Gastroesophageal sphincter (tissue), 3 donors: Measurements from ENCODE around the gene GLCCI1.

Experiments
- POLR2A ChIP-seq, 2 donors: fragments of 450-650 bp; IDR thresholded peaks; one replicate each; pipeline ENCODE4 v1.6.1; 2017; ENCODE audit warnings: antibody characterized with exemption in 2 of 2, mild to moderate bottlenecking in 2 of 2, moderate library complexity in 1 of 2
- TF ChIP-seq, protein P1 (sequence below), 4 experiments: fragments of 200-600 bp in 2 of 4; fragments of 450-650 bp in 2 of 4; sonication (generic) in 1 of 4; IDR thresholded peaks; one replicate each; pipeline ENCODE4 v1.5.1; 2017 to 2019; ENCODE audit warnings: antibody characterized with exemption in 4 of 4, mild to moderate bottlenecking in 2 of 4, moderate library complexity in 2 of 4

DNA sequence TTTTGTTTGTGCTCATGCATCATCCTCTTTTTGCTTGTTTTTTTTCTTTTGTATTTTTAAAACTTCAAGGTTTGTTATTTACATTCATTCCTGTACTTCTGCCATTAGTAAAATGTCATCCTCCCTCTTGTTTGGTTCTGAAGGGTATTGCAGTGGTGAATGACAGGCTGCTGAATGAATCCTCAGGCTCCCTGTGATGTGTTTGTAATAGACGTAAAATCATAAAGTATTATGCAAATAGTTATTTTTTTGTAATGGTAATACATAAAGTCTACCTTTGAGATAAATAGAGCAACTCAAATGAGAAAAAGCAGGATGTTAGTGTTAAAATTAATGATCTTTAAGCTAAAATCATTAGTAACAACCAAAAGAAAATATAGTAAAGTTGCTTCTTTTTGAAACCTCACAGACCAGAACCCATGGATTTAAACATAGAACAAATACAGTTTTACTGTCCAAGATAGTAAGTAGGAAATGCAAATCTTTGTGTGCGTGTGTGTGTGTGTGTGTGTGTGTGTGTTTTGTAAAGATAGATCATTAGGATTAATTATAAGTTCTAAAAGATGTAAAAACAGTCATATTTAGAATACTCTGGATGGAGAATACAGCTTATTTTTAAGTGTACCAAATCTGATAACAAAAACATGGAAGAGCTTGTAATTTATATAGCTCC lies 4.5 kb downstream of the GLCCI1 start:
- TF ChIP-seq, protein P1, sequence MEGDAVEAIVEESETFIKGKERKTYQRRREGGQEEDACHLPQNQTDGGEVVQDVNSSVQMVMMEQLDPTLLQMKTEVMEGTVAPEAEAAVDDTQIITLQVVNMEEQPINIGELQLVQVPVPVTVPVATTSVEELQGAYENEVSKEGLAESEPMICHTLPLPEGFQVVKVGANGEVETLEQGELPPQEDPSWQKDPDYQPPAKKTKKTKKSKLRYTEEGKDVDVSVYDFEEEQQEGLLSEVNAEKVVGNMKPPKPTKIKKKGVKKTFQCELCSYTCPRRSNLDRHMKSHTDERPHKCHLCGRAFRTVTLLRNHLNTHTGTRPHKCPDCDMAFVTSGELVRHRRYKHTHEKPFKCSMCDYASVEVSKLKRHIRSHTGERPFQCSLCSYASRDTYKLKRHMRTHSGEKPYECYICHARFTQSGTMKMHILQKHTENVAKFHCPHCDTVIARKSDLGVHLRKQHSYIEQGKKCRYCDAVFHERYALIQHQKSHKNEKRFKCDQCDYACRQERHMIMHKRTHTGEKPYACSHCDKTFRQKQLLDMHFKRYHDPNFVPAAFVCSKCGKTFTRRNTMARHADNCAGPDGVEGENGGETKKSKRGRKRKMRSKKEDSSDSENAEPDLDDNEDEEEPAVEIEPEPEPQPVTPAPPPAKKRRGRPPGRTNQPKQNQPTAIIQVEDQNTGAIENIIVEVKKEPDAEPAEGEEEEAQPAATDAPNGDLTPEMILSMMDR (IDR thresholded peaks at IDR 0.05), result no peak
- no peak for TF ChIP-seq POLR2A (IDR thresholded peaks at IDR 0.05)
